K562 (cell line): Measurements from ENCODE around the gene RBM34. TPM values are rescaled to one million over a fixed set of nuclear protein-coding genes. Genes with fewer than 3 reads are reported as not detected.

Experiments
- POLR3A ChIP-seq: IDR thresholded peaks from 2 replicates; pipeline ENCODE4 v1.6.1; 2011; ENCODE audit warnings: borderline replicate concordance, mild to moderate bottlenecking, moderate library complexity; ENCODE audit not compliant: insufficient read length, insufficient read depth; ENCODE audit errors: extremely low read depth
- PYGO2 ChIP-seq: fragments of 450-650 bp; IDR thresholded peaks from 2 replicates; pipeline ENCODE4 v1.6.1; 2016; ENCODE audit warnings: mild to moderate bottlenecking, missing genetic modification characterization, moderate library complexity, missing compliant biosample characterization
- SMARCA4 ChIP-seq: fragments of 450-650 bp; IDR thresholded peaks from 2 replicates; pipeline ENCODE4 v1.6.1; 2016
- TCFL5 ChIP-seq: fragments of 250-450 bp; sonication (Bioruptor Pico); conservative IDR thresholded peaks from 2 replicates; pipeline ENCODE4 v1.6.1; 2021; ENCODE audit warnings: mild to moderate bottlenecking, moderate library complexity, matching md5 sums
- ZNF444 ChIP-seq: fragments of 250-450 bp; sonication (Bioruptor Pico); IDR thresholded peaks from 2 replicates; pipeline ENCODE4 v1.4.0; 2020; ENCODE audit warnings: mild to moderate bottlenecking, moderate library complexity
- polyA plus RNA-seq, 8 experiments: library from polyadenylated mRNA; depleted of rRNA in 4 of 8; stranded (reverse) in 5 of 8; unstranded in 3 of 8; fragments of >200 nt; fragmentation: Nextera tagmentation in 2 of 8; fragmentation: Illumina TruSeq in 1 of 8; extraction: Ambion mirVana in 2 of 8; extraction: Trizol in 1 of 8; gene quantifications; 2 replicates each; pipeline versions ENCODE4 v1.2.1 to v1.2.3, GENCODE V29; 2011 to 2014; ENCODE audit warnings: inconsistent platforms in 1 of 8, missing spikeins in 1 of 8
- total RNA-seq, 7 experiments: library from RNA; depleted of rRNA in 6 of 7; stranded (reverse); fragments of >200 nt in 6 of 7; fragmentation: Illumina TruSeq in 2 of 7; extraction: Trizol in 2 of 7; gene quantifications; 2 replicates each; pipeline versions ENCODE4 v1.2.1 to v1.2.3, GENCODE V29; 2011 to 2021; ENCODE audit warnings: low replicate concordance in 1 of 7
- TF ChIP-seq, protein P1 (sequence below), 3 experiments: fragments of 200-800 bp in 1 of 3; fragments of 250-450 bp in 1 of 3; fragments of 450-650 bp in 1 of 3; sonication (Bioruptor Pico) in 1 of 3; sonication (Bioruptor generic) in 1 of 3; formaldehyde crosslinking in 1 of 3; IDR thresholded peaks; 2 replicates each; pipeline versions ENCODE4 v1.6.1 to v1.8.0; 2016 to 2022; ENCODE audit warnings: mild to moderate bottlenecking in 2 of 3, missing genetic modification characterization in 2 of 3, missing compliant biosample characterization in 1 of 3, moderate library complexity in 1 of 3
- TF ChIP-seq, protein P2 (sequence below): sonication (generic); formaldehyde crosslinking; IDR thresholded peaks from 2 replicates; pipeline ENCODE4 v1.8.0; 2022; ENCODE audit warnings: mild to moderate bottlenecking, missing genetic modification reagents
- TF ChIP-seq, protein P3 (sequence below): fragments of 250-450 bp; sonication (Bioruptor Pico); IDR thresholded peaks from 2 replicates; pipeline ENCODE4 v1.5.0; 2021; ENCODE audit warnings: mild to moderate bottlenecking, borderline replicate concordance
- TF ChIP-seq, protein P4 (sequence below): fragments of 250-450 bp; sonication (Bioruptor Pico); IDR thresholded peaks from 2 replicates; pipeline ENCODE4 v1.4.0; 2020; ENCODE audit warnings: mild to moderate bottlenecking
- TF ChIP-seq, protein P5 (sequence below): fragments of 450-650 bp; IDR thresholded peaks from 2 replicates; pipeline ENCODE4 v1.7.0; 2016; ENCODE audit warnings: borderline replicate concordance
- TF ChIP-seq, protein P6 (sequence below): fragments of 450-650 bp; IDR thresholded peaks from 2 replicates; pipeline ENCODE4 v1.6.1; 2017; ENCODE audit warnings: mild to moderate bottlenecking, moderate library complexity

The RBM34 gene
- total and polyA plus RNA-seq, 9 of the 15 experiments (the other 6 are each of a cell fraction or from before 2014, with no cell fraction given), result 64.0 to 178 (median 124) TPM

DNA sequence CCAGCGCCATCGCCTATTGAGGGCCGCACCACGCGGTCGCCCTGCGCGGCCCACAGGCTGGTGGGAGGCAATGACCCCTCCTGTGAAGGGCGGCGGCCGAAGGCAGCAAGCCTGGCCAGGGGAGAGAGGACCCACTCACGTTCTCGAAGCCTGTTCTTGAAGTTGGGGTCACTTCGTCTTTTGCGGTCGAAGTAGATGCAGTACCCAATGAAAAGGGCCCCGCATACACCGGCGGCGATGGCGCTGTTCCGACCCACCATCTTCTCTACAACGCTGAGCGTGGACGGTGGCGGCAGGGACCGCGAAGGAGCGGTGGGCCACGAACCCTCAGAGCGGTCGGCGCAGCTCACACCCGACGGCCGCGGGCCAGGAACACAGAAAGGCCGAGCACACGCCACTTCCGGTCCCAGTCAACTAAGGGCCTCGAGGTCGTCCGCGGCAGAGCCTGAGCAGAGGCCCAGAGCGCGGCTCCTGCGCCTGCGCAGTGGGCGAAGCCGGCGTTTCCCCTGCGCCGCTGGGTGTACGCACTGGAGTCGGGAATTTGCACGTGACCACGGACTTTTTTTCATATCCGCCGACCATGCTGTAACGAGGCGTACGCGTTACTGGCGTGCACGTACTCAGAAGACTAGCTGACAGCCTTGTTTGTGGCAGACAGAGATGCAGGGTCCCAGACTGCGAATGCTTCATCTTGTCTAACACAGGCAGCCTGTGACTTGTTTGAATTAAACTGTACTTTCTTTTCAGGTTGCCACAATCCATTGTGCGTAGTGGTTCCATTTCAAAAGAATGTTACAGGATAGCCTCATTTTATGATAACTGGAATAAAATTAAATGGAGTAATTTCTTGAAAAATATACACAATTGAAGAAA lies 32.4 kb downstream of the RBM34 start, which contains the start of gene TOMM20 (continued):
- TF ChIP-seq, protein P1, sequence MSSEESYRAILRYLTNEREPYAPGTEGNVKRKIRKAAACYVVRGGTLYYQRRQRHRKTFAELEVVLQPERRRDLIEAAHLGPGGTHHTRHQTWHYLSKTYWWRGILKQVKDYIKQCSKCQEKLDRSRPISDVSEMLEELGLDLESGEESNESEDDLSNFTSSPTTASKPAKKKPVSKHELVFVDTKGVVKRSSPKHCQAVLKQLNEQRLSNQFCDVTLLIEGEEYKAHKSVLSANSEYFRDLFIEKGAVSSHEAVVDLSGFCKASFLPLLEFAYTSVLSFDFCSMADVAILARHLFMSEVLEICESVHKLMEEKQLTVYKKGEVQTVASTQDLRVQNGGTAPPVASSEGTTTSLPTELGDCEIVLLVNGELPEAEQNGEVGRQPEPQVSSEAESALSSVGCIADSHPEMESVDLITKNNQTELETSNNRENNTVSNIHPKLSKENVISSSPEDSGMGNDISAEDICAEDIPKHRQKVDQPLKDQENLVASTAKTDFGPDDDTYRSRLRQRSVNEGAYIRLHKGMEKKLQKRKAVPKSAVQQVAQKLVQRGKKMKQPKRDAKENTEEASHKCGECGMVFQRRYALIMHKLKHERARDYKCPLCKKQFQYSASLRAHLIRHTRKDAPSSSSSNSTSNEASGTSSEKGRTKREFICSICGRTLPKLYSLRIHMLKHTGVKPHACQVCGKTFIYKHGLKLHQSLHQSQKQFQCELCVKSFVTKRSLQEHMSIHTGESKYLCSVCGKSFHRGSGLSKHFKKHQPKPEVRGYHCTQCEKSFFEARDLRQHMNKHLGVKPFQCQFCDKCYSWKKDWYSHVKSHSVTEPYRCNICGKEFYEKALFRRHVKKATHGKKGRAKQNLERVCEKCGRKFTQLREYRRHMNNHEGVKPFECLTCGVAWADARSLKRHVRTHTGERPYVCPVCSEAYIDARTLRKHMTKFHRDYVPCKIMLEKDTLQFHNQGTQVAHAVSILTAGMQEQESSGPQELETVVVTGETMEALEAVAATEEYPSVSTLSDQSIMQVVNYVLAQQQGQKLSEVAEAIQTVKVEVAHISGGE (CRISPR knock-in tag; IDR thresholded peaks at IDR 0.05), result peak in 2 of 3 experiments; percentile 81 to 96; a peak in 4 of 6 replicates
- TF ChIP-seq POLR3A (no peak), PYGO2 (tag) (0 out of 2 replicates have a peak, but pooled peaks have one; percentile 51), SMARCA4 (no peak), ZNF444 (CRISPR knock-in tag) (no peak), TCFL5 (CRISPR knock-in tag) (0 out of 2 replicates have a peak, but pooled peaks have one; percentile 5)
- TF ChIP-seq, protein P2, sequence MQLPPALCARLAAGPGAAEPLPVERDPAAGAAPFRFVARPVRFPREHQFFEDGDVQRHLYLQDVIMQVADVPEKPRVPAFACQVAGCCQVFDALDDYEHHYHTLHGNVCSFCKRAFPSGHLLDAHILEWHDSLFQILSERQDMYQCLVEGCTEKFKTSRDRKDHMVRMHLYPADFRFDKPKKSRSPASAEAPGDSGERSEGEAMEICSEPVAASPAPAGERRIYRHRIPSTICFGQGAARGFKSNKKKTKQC, result peak; percentile 93
- TF ChIP-seq, protein P3, sequence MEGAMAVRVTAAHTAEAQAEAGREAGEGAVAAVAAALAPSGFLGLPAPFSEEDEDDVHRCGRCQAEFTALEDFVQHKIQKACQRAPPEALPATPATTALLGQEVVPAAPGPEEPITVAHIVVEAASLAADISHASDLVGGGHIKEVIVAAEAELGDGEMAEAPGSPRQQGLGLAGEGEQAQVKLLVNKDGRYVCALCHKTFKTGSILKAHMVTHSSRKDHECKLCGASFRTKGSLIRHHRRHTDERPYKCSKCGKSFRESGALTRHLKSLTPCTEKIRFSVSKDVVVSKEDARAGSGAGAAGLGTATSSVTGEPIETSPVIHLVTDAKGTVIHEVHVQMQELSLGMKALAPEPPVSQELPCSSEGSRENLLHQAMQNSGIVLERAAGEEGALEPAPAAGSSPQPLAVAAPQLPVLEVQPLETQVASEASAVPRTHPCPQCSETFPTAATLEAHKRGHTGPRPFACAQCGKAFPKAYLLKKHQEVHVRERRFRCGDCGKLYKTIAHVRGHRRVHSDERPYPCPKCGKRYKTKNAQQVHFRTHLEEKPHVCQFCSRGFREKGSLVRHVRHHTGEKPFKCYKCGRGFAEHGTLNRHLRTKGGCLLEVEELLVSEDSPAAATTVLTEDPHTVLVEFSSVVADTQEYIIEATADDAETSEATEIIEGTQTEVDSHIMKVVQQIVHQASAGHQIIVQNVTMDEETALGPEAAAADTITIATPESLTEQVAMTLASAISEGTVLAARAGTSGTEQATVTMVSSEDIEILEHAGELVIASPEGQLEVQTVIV (CRISPR knock-in tag), result peak; percentile 71; the same call in 1 of the 2 replicates
- TF ChIP-seq, protein P4, sequence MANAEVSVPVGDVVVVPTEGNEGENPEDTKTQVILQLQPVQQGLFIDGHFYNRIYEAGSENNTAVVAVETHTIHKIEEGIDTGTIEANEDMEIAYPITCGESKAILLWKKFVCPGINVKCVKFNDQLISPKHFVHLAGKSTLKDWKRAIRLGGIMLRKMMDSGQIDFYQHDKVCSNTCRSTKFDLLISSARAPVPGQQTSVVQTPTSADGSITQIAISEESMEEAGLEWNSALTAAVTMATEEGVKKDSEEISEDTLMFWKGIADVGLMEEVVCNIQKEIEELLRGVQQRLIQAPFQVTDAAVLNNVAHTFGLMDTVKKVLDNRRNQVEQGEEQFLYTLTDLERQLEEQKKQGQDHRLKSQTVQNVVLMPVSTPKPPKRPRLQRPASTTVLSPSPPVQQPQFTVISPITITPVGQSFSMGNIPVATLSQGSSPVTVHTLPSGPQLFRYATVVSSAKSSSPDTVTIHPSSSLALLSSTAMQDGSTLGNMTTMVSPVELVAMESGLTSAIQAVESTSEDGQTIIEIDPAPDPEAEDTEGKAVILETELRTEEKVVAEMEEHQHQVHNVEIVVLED (CRISPR knock-in tag), result peak; percentile 87
- TF ChIP-seq, protein P5, sequence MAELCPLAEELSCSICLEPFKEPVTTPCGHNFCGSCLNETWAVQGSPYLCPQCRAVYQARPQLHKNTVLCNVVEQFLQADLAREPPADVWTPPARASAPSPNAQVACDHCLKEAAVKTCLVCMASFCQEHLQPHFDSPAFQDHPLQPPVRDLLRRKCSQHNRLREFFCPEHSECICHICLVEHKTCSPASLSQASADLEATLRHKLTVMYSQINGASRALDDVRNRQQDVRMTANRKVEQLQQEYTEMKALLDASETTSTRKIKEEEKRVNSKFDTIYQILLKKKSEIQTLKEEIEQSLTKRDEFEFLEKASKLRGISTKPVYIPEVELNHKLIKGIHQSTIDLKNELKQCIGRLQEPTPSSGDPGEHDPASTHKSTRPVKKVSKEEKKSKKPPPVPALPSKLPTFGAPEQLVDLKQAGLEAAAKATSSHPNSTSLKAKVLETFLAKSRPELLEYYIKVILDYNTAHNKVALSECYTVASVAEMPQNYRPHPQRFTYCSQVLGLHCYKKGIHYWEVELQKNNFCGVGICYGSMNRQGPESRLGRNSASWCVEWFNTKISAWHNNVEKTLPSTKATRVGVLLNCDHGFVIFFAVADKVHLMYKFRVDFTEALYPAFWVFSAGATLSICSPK, result no peak
- TF ChIP-seq, protein P6, sequence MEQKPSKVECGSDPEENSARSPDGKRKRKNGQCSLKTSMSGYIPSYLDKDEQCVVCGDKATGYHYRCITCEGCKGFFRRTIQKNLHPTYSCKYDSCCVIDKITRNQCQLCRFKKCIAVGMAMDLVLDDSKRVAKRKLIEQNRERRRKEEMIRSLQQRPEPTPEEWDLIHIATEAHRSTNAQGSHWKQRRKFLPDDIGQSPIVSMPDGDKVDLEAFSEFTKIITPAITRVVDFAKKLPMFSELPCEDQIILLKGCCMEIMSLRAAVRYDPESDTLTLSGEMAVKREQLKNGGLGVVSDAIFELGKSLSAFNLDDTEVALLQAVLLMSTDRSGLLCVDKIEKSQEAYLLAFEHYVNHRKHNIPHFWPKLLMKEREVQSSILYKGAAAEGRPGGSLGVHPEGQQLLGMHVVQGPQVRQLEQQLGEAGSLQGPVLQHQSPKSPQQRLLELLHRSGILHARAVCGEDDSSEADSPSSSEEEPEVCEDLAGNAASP, result no peak
